LNCAP (cell line): ENCODE data around the gene NTN4.

Experiments
- CTCF ChIP-seq: fragments of 450-650 bp; IDR thresholded peaks from 2 replicates; pipeline ENCODE4 v1.5.1; 2017; ENCODE audit warnings: mild to moderate bottlenecking

NTN4 gene

DNA sequence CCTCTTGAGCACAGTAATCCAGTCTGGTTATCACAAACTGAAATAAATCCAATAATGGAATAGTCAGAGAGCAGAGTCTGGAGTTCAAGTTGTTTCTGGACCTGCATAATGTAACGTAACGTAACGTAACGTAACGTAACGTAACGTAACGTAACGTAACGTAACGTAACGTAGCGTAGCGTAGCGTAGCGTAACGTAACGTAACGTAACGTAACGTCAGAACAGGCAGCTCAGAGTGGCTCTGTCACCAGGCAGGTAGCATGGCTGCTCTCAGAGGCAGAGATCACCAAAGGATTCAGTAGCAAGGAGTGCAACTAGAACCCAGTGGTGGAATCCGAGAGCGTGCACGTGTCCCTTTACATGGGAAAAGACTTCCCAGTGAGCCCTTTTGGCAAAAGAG is 153.6 kb downstream of the NTN4 start:
- no peak for TF ChIP-seq CTCF

- no peak for TF ChIP-seq CTCF
Observed at GRCh38 chr12:95634622-95635621, 155.6 kb downstream of the NTN4 start.

DNA sequence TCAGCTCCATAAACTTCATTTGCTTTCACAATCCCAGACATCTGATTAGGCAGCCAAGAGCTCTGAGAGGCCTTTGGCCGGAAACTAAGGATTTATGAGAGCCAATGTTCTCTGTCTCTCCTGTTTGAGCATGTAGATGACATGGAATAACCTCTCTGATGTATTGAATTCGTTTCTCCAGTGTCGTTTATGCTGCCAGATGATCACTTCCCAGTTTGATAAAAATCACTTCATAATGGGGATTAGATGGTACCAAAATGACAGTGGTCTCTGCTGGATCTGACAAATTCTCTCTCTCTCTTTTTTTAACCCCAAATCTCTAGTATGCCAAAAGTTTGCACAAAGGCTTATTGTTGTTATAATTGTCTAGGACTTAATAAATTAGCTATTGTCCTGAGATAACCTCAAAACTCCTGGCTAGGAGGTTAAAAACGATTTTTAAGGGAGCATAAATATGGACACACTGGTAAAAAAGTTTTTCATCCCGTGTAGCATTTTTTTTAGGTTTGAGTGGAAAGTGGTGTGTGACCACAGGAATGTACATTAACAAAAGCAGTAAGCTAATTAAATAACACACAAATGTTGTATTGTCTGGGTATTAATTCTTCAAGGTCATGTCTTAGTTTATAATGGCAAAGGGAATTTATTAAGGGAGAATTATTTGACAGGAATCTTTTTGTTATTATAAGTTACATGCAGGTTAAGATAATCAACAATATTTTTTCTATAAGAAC is 156.7 kb downstream of the NTN4 start:
- no peak for TF ChIP-seq CTCF

GRCh38 chr12:95633049-95633731 is 157.4 kb downstream of the NTN4 start:
- no peak for TF ChIP-seq CTCF

- TF ChIP-seq CTCF, result no peak
Observed at GRCh38 chr12:95630496-95630895, 160.1 kb downstream of the NTN4 start.

DNA sequence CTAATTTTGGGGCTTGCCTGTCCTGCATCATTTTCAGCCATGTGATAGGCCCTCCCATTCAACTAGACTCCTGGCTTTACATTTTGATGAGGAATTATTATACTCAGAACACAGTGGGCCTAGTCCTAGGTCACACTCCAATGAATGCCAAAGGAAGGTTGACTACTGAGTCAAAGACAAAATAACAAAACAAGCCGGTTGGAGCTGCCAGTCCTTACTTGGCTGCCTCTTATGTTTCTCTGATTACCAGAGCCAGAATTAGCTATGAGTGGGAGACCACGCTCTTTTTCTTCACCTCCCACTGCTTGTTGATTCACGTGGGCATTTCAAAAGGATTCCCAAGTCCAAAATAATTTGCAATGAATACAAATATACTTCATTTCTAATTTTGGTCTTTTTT is 161.2 kb downstream of the NTN4 start:
- TF ChIP-seq CTCF, result no peak

DNA sequence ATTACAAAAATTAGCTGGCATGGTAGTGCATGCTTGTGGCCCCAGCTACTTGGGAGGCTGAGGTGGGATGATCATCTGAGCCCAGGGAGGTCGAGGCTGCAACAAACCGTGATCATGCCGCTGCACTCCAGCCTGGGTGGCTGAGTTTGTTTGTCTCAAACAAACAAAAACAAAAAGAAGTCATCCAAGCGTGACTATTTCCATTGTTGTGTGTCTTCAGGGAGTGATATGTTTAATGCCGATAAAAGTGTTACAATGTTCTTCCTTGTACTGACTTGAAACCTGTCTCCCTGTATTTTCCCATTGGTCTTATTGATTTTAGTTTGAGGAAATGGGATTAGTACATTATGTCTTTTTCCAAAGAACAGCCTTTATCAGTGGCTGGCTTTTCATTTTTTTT is 163.7 kb downstream of the NTN4 start:
- no peak for TF ChIP-seq CTCF
